PC-3 (cell line): ENCODE results near the gene P2RY11. TPM values are rescaled to one million over a fixed set of nuclear protein-coding genes. Genes with fewer than 3 reads are reported as not detected.

Source experiments
- ATAC-seq: fragments of 200-7000 bp; cut with Tn5 transposase; 2 replicates; pipeline ENCODE4 v1.9.1; 2020; ENCODE audit warnings: mild to moderate bottlenecking, moderate library complexity
- BruUV-seq: library from RNA; stranded (reverse); fragments of 400-500 nt; replicated peaks from 2 replicates; lab custom pipeline; 2021; lab: Mats Ljungman, UMichigan
- CTCF ChIA-PET: fragments of 300-600 bp; sonication (Branson Sonifier 250); formaldehyde crosslinking; loops from one replicate; lab custom pipeline; 2022; ENCODE audit warnings: antibody characterized with exemption; lab: Charles Lee
- POLR2A ChIA-PET: fragments of 300-600 bp; sonication (Branson Sonifier 250); formaldehyde crosslinking; loops from one replicate; lab custom pipeline; 2022; ENCODE audit warnings: antibody characterized with exemption; ENCODE audit not compliant: unreplicated experiment; lab: Charles Lee
- DNase-seq: peaks from one replicate; pipeline ENCODE4 v3.0.0-alpha.2; 2015
- H2AFZ ChIP-seq: fragments of 300-600 bp; sonication (generic); 2 replicates; pipeline ENCODE4 v1.6.0; 2016; ENCODE audit warnings: antibody characterized with exemption, low read length
- H3F3A ChIP-seq: fragments of 300-600 bp; sonication (generic); one replicate; pipeline ENCODE4 v1.6.0; 2017; ENCODE audit warnings: antibody characterized with exemption, low read length, control low read depth, mild to moderate bottlenecking; ENCODE audit not compliant: unreplicated experiment
- H3K27ac ChIP-seq: fragments of 300-600 bp; sonication (generic); 2 replicates; pipeline ENCODE4 v1.5.1; 2016; ENCODE audit warnings: mild to moderate bottlenecking, low read length
- H3K27me3 ChIP-seq: fragments of 300-600 bp; sonication (generic); 2 replicates; pipeline ENCODE4 v1.6.1; 2016; ENCODE audit warnings: low read length, mixed read lengths
- H3K36me3 ChIP-seq: fragments of 300-600 bp; sonication (generic); 2 replicates; pipeline ENCODE4 v1.6.1; 2016; ENCODE audit warnings: low read depth, mixed run types, low read length, mixed read lengths
- H3K4me1 ChIP-seq: fragments of 300-600 bp; sonication (generic); 2 replicates; pipeline ENCODE4 v1.5.1; 2016; ENCODE audit warnings: low read length; ENCODE audit not compliant: insufficient read depth
- H3K4me2 ChIP-seq: fragments of 300-600 bp; sonication (generic); 2 replicates; pipeline ENCODE4 v1.6.0; 2016; ENCODE audit warnings: low read length
- H3K4me3 ChIP-seq: fragments of 300-600 bp; sonication (generic); 2 replicates; pipeline ENCODE4 v1.5.1; 2016; ENCODE audit warnings: mild to moderate bottlenecking, low read length, mixed read lengths
- H3K79me2 ChIP-seq: fragments of 300-600 bp; sonication (generic); 2 replicates; pipeline ENCODE4 v1.6.1; 2017; ENCODE audit warnings: low read length, mixed read lengths
- H3K9ac ChIP-seq: fragments of 300-600 bp; sonication (generic); 2 replicates; pipeline ENCODE4 v1.6.0; 2016; ENCODE audit warnings: mild to moderate bottlenecking, low read length
- H3K9me2 ChIP-seq: fragments of 300-600 bp; sonication (generic); replicated peaks from 2 replicates; pipeline ENCODE4 v1.6.1; 2016; ENCODE audit warnings: mixed run types, low read length, mixed read lengths
- H3K9me3 ChIP-seq: fragments of 300-600 bp; sonication (generic); 2 replicates; pipeline ENCODE4 v1.6.1; 2016; ENCODE audit warnings: low read length, mixed read lengths
- H4K20me1 ChIP-seq: fragments of 300-600 bp; sonication (generic); 2 replicates; pipeline ENCODE4 v1.6.1; 2016; ENCODE audit warnings: low read length, mixed read lengths
- CTCF ChIP-seq: fragments of 300-600 bp; sonication (generic); conservative IDR thresholded peaks from 2 replicates; pipeline ENCODE4 v1.5.1; 2017; ENCODE audit warnings: antibody characterized with exemption, low read depth, mild to moderate bottlenecking, low read length
- EZH2 ChIP-seq: fragments of 300-600 bp; sonication (generic); IDR thresholded peaks from one replicate; pipeline ENCODE4 v1.6.1; 2017; ENCODE audit warnings: antibody characterized with exemption, mild to moderate bottlenecking, low read length; ENCODE audit not compliant: unreplicated experiment
- EZH2phosphoT487 ChIP-seq: fragments of 300-600 bp; sonication (generic); IDR thresholded peaks from 2 replicates; pipeline ENCODE4 v1.6.1; 2018; ENCODE audit warnings: mild to moderate bottlenecking, antibody characterized with exemption, low read length, borderline replicate concordance
- intact Hi-C: fragments of 100-400 bp; cut with micrococcal nuclease; formaldehyde crosslinking; loops from 2 replicates; pipeline ENCODE4 v1.9.0; 2023
- total RNA-seq: library from RNA; depleted of rRNA; stranded (reverse); fragments of >200 nt; gene quantifications from 2 replicates; pipeline ENCODE4 v1.2.3, GENCODE V29; 2014

P2RY11 gene
- total RNA-seq, 1 experiment from 2014 or later: 11.1 TPM

GRCh38 chr19:10110076-10110971 is 1.2 kb upstream of the P2RY11 start:
- DNase-seq (no peak), ATAC-seq (no peak)
- H3K36me3 ChIP-seq: peaks cover 44% of the 10 kb centered on the region
- no peaks in the 10 kb centered on the region for H3K9me3 ChIP-seq
- H3K4me1 ChIP-seq: peaks cover 12% of the 10 kb centered on the region
- no peak overlapping the region for H2AFZ ChIP-seq
- TF ChIP-seq EZH2: no peak
- no peak for TF ChIP-seq EZH2phosphoT487
- TF ChIP-seq CTCF: no peak
- H3K27ac ChIP-seq: no peak overlapping the region
- BruUV-seq: TSS peak; percentile 0
- H3K9me2 ChIP-seq: no peaks in the 10 kb centered on the region
- ChIA-PET POLR2A (interaction anchor here (0.6 kb wide), 1 partner anchor 140 kb away, joined by 4 read pairs; no protein-coding TSS in a partner anchor), CTCF (no interaction called here)
- H4K20me1 ChIP-seq: 0 out of 2 replicates have a peak, but pooled peaks cover 14% of the 10 kb centered on the region
- intact Hi-C loops: no loop called here
- H3K9ac ChIP-seq: no peak overlapping the region
- H3K79me2 ChIP-seq: peaks cover 40% of the 10 kb centered on the region
- H3K4me3 ChIP-seq: no peak overlapping the region
- peaks cover 20% of the 10 kb centered on the region for H3F3A ChIP-seq
- no peaks in the 10 kb centered on the region for H3K27me3 ChIP-seq
- H3K4me2 ChIP-seq: no peak overlapping the region

GRCh38 chr19:10110972-10111317 is 548 bp upstream of the P2RY11 start:
- ATAC-seq: no peak

More at GRCh38 chr19:10110972-10111317, 548 bp upstream of the P2RY11 start:
- H3K79me2 ChIP-seq: peaks cover 37% of the 10 kb centered on the region
- H3K9me2 ChIP-seq: no peaks in the 10 kb centered on the region
- peaks cover 20% of the 10 kb centered on the region for H3F3A ChIP-seq
- H3K4me3 ChIP-seq: no peak overlapping the region
- DNase-seq: no peak
- TF ChIP-seq EZH2phosphoT487 (no peak), CTCF (no peak), EZH2 (no peak)
- no TSS peak for BruUV-seq
- H3K27me3 ChIP-seq: no peaks in the 10 kb centered on the region
- H3K36me3 ChIP-seq: peaks cover 47% of the 10 kb centered on the region
- no peak overlapping the region for H2AFZ ChIP-seq
- H4K20me1 ChIP-seq: 0 out of 2 replicates have a peak, but pooled peaks cover 14% of the 10 kb centered on the region
- no peak overlapping the region for H3K9ac ChIP-seq
- H3K9me3 ChIP-seq: no peaks in the 10 kb centered on the region
- intact Hi-C loops: no loop called here
- H3K4me1 ChIP-seq: peaks cover 12% of the 10 kb centered on the region
- POLR2A ChIA-PET: no interaction called here
- CTCF ChIA-PET: no interaction called here
- H3K27ac ChIP-seq: no peak overlapping the region
- no peak overlapping the region for H3K4me2 ChIP-seq
